Spleen (tissue), 11 donors: Measurements from ENCODE around the gene AHCYL2. TPM values are rescaled to one million over a fixed set of nuclear protein-coding genes. Genes with fewer than 3 reads are reported as not detected.
"Not testable (repeated sequence)": the region's sequence is repeated elsewhere in the genome, so short reads cannot be mapped to it uniquely, and the experiment has no call there.

Experiments used
- DNase-seq: peaks from one replicate; pipeline ENCODE4 v3.0.0-alpha.2; 2020
- H3K27ac ChIP-seq, 8 donors: fragments of 200-600 bp; sonication (generic) in 7 of 8; 1 replicate in 4 of 8; 2 replicates in 4 of 8; pipeline versions ENCODE4 v1.5.0 to v1.8.0; 2016 to 2021; ENCODE audit warnings: inconsistent platforms in 4 of 8, mild to moderate bottlenecking in 4 of 8, moderate library complexity in 1 of 8
- H3K27me3 ChIP-seq, 7 donors: fragments of 200-600 bp; sonication (generic) in 6 of 7; replicated peaks in 1 of 7; 1 replicate in 4 of 7; 2 replicates in 3 of 7; pipeline versions ENCODE4 v1.5.0 to v1.8.0; 2016 to 2021; ENCODE audit warnings: inconsistent platforms in 3 of 7, mild to moderate bottlenecking in 1 of 7
- H3K36me3 ChIP-seq, 6 donors: fragments of 200-600 bp; sonication (generic) in 5 of 6; 1 replicate in 4 of 6; 2 replicates in 2 of 6; pipeline versions ENCODE4 v1.5.0 to v1.8.0; 2016 to 2021; ENCODE audit warnings: inconsistent platforms in 2 of 6
- H3K4me1 ChIP-seq, 6 donors: fragments of 200-600 bp; sonication (generic) in 5 of 6; 1 replicate in 3 of 6; 2 replicates in 3 of 6; pipeline versions ENCODE4 v1.5.0 to v1.8.0; 2016 to 2021; ENCODE audit warnings: inconsistent platforms in 3 of 6
- H3K4me3 ChIP-seq, 8 donors: fragments of 200-600 bp; sonication (generic) in 7 of 8; 1 replicate in 4 of 8; 2 replicates in 4 of 8; pipeline versions ENCODE4 v1.5.0 to v1.8.0; 2016 to 2021; ENCODE audit warnings: inconsistent platforms in 4 of 8, mild to moderate bottlenecking in 4 of 8, moderate library complexity in 2 of 8
- H3K9me3 ChIP-seq, 8 donors: fragments of 200-600 bp; sonication (generic) in 7 of 8; 1 replicate in 4 of 8; 2 replicates in 4 of 8; pipeline versions ENCODE4 v1.5.0 to v1.8.0; 2016 to 2021; ENCODE audit warnings: inconsistent platforms in 4 of 8
- CTCF ChIP-seq, 11 experiments: fragments of 200-600 bp in 7 of 11; fragments of 450-650 bp in 4 of 11; sonication (generic) in 4 of 11; IDR thresholded peaks in 8 of 11; conservative IDR thresholded peaks in 3 of 11; 1 replicate in 7 of 11; 2 replicates in 4 of 11; pipeline versions ENCODE4 v1.4.0 to v1.8.0; 2016 to 2021; ENCODE audit warnings: antibody characterized with exemption in 11 of 11, inconsistent platforms in 4 of 11, mild to moderate bottlenecking in 1 of 11
- POLR2A ChIP-seq, 3 donors: fragments of 450-650 bp; IDR thresholded peaks; one replicate each; pipeline ENCODE4 v1.5.1; 2017; ENCODE audit warnings: antibody characterized with exemption in 3 of 3, mild to moderate bottlenecking in 1 of 3
- POLR2AphosphoS5 ChIP-seq, 3 donors: sonication (generic); formaldehyde crosslinking; IDR thresholded peaks; one replicate each; pipeline ENCODE4 v1.5.1; 2017; ENCODE audit warnings: antibody characterized with exemption in 3 of 3
- WGBS, 5 donors: extraction: QIAGEN DNeasy Blood & Tissue Kit in 3 of 5; methylation state at CpG; one replicate each; pipeline versions ENCODE4 v1.1.5 to v1.1.7; 2013 to 2018; 5-methylcytosine and 5-hydroxymethylcytosine counted together
- intact Hi-C: fragments of 100-400 bp; cut with DNase I; formaldehyde crosslinking; loops from one replicate; pipeline ENCODE4 v1.15.0; 2023; ENCODE audit warnings: low total_unique reads
- polyA plus RNA-seq, 3 donors: library from polyadenylated mRNA; stranded (reverse); fragments of 200-250 nt; gene quantifications; one replicate each; pipeline ENCODE4 v1.2.1, GENCODE V29; 2013
- total RNA-seq, 7 donors: library from RNA; depleted of rRNA in 3 of 7; stranded (reverse); fragments of >200 nt in 3 of 7; fragmentation: NEBNext Ultra II Directional in 4 of 7; extraction: Animal tissue kit (Norgen Biotek cat#: 25700) in 4 of 7; gene quantifications; one replicate each; pipeline versions ENCODE4 v1.1.0 to v1.2.1, GENCODE V29; 2016 to 2021
- donor health status: healthy with polysubstance abuse.
- donor health status: DM: no; HTN: no; CAD: no; lungs with moderate emphysema.
- donor health status: DM: no; HTN: no; CAD: no.
- donor health status: Bipolar disorder and iron deficiency.
- donor health status: healthy.
- donor health status: DM: no; HTN: no; CAD: no.
- donor health status: DM: yes; HTN: yes; CAD: no.

AHCYL2 gene
- total and polyA plus RNA-seq, 10 donors = 3.1 to 20.1 (median 17.8) TPM

GRCh38 chr7:129401228-129401966 is 176.6 kb downstream of the AHCYL2 start:
- Histone ChIP-seq H3K9me3 (no peaks in the 10 kb centered on the region), H3K36me3 (peaks cover 0 to 74% (median 17%) of the 10 kb centered on the region in 6 donors), H3K4me3 (no peak overlapping the region), H3K4me1 (no peaks in the 10 kb centered on the region), H3K27me3 (no peaks in the 10 kb centered on the region), H3K27ac (no peak overlapping the region)
- no peak for DNase-seq
- WGBS, 5 donors = 57 to 94% (median 80%) methylated on average over 1 of the region's 1 CpG
- no peak for TF ChIP-seq POLR2A (IDR thresholded peaks at IDR 0.05)
- intact Hi-C loops = no loop called here

- TF ChIP-seq CTCF (IDR thresholded peaks at IDR 0.05 in 8 of 11, conservative IDR thresholded peaks at IDR 0.05 in 3 of 11) = no peak
- TF ChIP-seq POLR2AphosphoS5 (IDR thresholded peaks at IDR 0.05) = no peak
- TF ChIP-seq POLR2A (IDR thresholded peaks at IDR 0.05) = no peak
- no peak for DNase-seq
- Histone ChIP-seq H3K4me3 (no peak overlapping the region), H3K36me3 (peaks cover 0 to 79% (median 20%) of the 10 kb centered on the region in 6 donors), H3K9me3 (no peaks in the 10 kb centered on the region), H3K27ac (no peak overlapping the region), H3K27me3 (no peaks in the 10 kb centered on the region), H3K4me1 (no peaks in the 10 kb centered on the region)
- intact Hi-C loops = no loop called here
- 69 to 86% (median 72%) methylated on average over 3 of the region's 3 CpGs for WGBS, 5 donors
Measured at GRCh38 chr7:129401967-129402860, 177.4 kb downstream of the AHCYL2 start.

- Histone ChIP-seq H3K4me3 (no peak overlapping the region), H3K4me1 (no peaks in the 10 kb centered on the region), H3K27me3 (no peaks in the 10 kb centered on the region), H3K27ac (no peak overlapping the region), H3K9me3 (no peaks in the 10 kb centered on the region), H3K36me3 (peaks cover 0 to 83% (median 16%) of the 10 kb centered on the region in 6 donors)
- no peak for DNase-seq
- TF ChIP-seq POLR2AphosphoS5 (IDR thresholded peaks at IDR 0.05) = no peak
- no peak for TF ChIP-seq CTCF (IDR thresholded peaks at IDR 0.05 in 8 of 11, conservative IDR thresholded peaks at IDR 0.05 in 3 of 11)
- TF ChIP-seq POLR2A (IDR thresholded peaks at IDR 0.05) = no peak
- intact Hi-C loops = no loop called here
Measured at GRCh38 chr7:129405527-129405926, 180.7 kb downstream of the AHCYL2 start.

- H3K4me3 ChIP-seq, H3K4me1 ChIP-seq, intact Hi-C loops, DNase-seq, H3K27me3 ChIP-seq, H3K27ac ChIP-seq: not testable (repeated sequence)
- Histone ChIP-seq H3K36me3 (peaks cover 0 to 87% (median 21%) of the 10 kb centered on the region in 6 donors), H3K9me3 (peaks cover 0 to 10% (median 3%) of the 10 kb centered on the region in 8 donors)
- 94 to 96% (median 95%) methylated on average over 8 of the region's 8 CpGs for WGBS, 5 donors
Measured at GRCh38 chr7:129410238-129410637, 185.4 kb downstream of the AHCYL2 start.

- 93 to 98% (median 96%) methylated on average over 4 of the region's 4 CpGs for WGBS, 5 donors
- intact Hi-C loops = no loop called here
- no peak overlapping the region for H3K27ac ChIP-seq
- H3K4me1 ChIP-seq = no peaks in the 10 kb centered on the region
- H3K4me3 ChIP-seq = no peak overlapping the region
- H3K36me3 ChIP-seq = peaks cover 0 to 71% (median 11%) of the 10 kb centered on the region in 6 donors
- TF ChIP-seq POLR2A (IDR thresholded peaks at IDR 0.05) = no peak
- TF ChIP-seq POLR2AphosphoS5 (IDR thresholded peaks at IDR 0.05) = no peak
- TF ChIP-seq CTCF (IDR thresholded peaks at IDR 0.05 in 8 of 11, conservative IDR thresholded peaks at IDR 0.05 in 3 of 11) = no peak
- peaks cover 0 to 10% (median 3%) of the 10 kb centered on the region in 8 donors for H3K9me3 ChIP-seq
- no peak for DNase-seq
- no peaks in the 10 kb centered on the region for H3K27me3 ChIP-seq
Measured at GRCh38 chr7:129412501-129412900, 187.7 kb downstream of the AHCYL2 start.
